ENCODE results near the gene MDM2. TPM values are rescaled to one million over a fixed set of nuclear protein-coding genes. Genes with fewer than 3 reads are reported as not detected.

Gene MDM2
- polyA plus RNA-seq, 1 of the 3 experiments (the other 2 are of a cell fraction), result 21.5 TPM

DNA sequence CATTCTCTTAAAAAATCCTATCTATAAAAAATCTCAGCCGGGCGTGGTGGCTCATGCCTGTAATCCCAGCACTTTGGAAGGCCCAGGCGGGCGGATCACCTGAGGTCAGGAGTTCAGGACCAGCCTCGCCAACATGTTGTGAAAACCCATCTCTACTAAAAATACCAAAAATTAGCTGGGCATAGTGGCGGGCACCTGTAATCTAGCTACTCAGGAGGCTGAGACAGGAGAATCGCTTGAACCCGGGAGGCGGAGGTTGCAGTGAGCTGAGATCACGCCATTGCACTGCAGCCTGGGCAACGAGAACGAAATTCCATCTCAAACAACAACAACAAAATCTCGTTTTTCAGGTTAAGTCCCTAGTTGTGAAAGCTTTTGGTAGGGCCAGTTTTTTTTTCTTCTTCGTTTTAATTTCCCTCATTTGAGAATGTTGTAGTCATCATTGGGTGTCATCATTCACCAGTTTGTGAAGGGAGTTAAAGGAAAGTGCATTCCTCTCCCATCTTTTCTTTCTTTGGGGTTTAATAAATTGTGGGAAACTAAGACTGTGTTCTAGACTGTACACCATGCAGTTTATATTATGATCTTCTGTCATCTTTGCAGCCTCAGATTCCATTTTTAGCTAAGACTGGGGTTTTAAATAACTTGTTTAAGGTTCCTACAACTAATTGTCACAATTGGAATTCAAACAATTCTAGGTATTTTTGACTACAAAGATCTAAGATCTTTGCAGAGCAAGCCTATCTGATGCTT lies 23.9 kb downstream of the MDM2 start:
- Histone ChIP-seq H3K9me3 (no peaks in the 10 kb centered on the region), H4K20me1 (ENCODE audit: insufficient read depth) (peaks cover 95% of the 10 kb centered on the region), H3K9me2 (no peaks in the 10 kb centered on the region), H3K4me3 (ENCODE audit: low read depth in 2 of 2, low read length in 1 of 2) (no peak overlapping the region), H3K9ac (no peak overlapping the region), H3K4me1 (ENCODE audit: control insufficient read depth in 1 of 2, insufficient read depth in 2 of 2, low read depth in 1 of 2, low read length in 1 of 2) (peaks cover 0 to 12% of the 10 kb centered on the region in 2 experiments; a peak in 2 of 4 replicates), H3F3A (replicated peaks; ENCODE audit: insufficient read depth) (peaks cover 68% of the 10 kb centered on the region), H2AFZ (ENCODE audit: low read depth) (no peak overlapping the region), H3K79me2 (ENCODE audit: insufficient read depth) (peaks cover 84% of the 10 kb centered on the region), H3K36me3 (replicated peaks in 1 of 2; ENCODE audit: control insufficient read depth in 1 of 2, insufficient read depth in 2 of 2, low read length in 1 of 2) (peaks cover 67 to 94% of the 10 kb centered on the region in 2 experiments), H3K4me2 (no peak overlapping the region), H3K27ac (ENCODE audit: low read depth in 2 of 2, low read length in 1 of 2) (no peak overlapping the region), H3K27me3 (ENCODE audit: insufficient read depth) (no peaks in the 10 kb centered on the region)
- no peak for DNase-seq
- 92% methylated on average over 14 of the region's 14 CpGs for WGBS (ENCODE audit: low lambda C conversion rate)
- no peak for TF ChIP-seq FOXJ3 (CRISPR knock-in tag; IDR thresholded peaks at IDR 0.05)
- TF ChIP-seq, protein P1, sequence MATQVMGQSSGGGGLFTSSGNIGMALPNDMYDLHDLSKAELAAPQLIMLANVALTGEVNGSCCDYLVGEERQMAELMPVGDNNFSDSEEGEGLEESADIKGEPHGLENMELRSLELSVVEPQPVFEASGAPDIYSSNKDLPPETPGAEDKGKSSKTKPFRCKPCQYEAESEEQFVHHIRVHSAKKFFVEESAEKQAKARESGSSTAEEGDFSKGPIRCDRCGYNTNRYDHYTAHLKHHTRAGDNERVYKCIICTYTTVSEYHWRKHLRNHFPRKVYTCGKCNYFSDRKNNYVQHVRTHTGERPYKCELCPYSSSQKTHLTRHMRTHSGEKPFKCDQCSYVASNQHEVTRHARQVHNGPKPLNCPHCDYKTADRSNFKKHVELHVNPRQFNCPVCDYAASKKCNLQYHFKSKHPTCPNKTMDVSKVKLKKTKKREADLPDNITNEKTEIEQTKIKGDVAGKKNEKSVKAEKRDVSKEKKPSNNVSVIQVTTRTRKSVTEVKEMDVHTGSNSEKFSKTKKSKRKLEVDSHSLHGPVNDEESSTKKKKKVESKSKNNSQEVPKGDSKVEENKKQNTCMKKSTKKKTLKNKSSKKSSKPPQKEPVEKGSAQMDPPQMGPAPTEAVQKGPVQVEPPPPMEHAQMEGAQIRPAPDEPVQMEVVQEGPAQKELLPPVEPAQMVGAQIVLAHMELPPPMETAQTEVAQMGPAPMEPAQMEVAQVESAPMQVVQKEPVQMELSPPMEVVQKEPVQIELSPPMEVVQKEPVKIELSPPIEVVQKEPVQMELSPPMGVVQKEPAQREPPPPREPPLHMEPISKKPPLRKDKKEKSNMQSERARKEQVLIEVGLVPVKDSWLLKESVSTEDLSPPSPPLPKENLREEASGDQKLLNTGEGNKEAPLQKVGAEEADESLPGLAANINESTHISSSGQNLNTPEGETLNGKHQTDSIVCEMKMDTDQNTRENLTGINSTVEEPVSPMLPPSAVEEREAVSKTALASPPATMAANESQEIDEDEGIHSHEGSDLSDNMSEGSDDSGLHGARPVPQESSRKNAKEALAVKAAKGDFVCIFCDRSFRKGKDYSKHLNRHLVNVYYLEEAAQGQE (IDR thresholded peaks at IDR 0.05; ENCODE audit: low read depth, low read length), result no peak
- no peak for TF ChIP-seq NRF1 (IDR thresholded peaks at IDR 0.05; ENCODE audit: low read depth, low read length)
- TF ChIP-seq MXI1 (IDR thresholded peaks at IDR 0.05; ENCODE audit: low read depth, low read length), result no peak
- TF ChIP-seq, protein P2, sequence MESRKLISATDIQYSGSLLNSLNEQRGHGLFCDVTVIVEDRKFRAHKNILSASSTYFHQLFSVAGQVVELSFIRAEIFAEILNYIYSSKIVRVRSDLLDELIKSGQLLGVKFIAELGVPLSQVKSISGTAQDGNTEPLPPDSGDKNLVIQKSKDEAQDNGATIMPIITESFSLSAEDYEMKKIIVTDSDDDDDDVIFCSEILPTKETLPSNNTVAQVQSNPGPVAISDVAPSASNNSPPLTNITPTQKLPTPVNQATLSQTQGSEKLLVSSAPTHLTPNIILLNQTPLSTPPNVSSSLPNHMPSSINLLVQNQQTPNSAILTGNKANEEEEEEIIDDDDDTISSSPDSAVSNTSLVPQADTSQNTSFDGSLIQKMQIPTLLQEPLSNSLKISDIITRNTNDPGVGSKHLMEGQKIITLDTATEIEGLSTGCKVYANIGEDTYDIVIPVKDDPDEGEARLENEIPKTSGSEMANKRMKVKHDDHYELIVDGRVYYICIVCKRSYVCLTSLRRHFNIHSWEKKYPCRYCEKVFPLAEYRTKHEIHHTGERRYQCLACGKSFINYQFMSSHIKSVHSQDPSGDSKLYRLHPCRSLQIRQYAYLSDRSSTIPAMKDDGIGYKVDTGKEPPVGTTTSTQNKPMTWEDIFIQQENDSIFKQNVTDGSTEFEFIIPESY (IDR thresholded peaks at IDR 0.05; ENCODE audit: borderline replicate concordance, low read depth), result no peak
- no peak for TF ChIP-seq RXRA (IDR thresholded peaks at IDR 0.05; ENCODE audit: borderline replicate concordance, low read depth)
- TF ChIP-seq JUND (IDR thresholded peaks at IDR 0.05), result no peak
- no peak for TF ChIP-seq TEAD4 (IDR thresholded peaks at IDR 0.05; ENCODE audit: borderline replicate concordance, insufficient read depth)
- TF ChIP-seq ELF1 (IDR thresholded peaks at IDR 0.05), result no peak
- TF ChIP-seq, protein P3, sequence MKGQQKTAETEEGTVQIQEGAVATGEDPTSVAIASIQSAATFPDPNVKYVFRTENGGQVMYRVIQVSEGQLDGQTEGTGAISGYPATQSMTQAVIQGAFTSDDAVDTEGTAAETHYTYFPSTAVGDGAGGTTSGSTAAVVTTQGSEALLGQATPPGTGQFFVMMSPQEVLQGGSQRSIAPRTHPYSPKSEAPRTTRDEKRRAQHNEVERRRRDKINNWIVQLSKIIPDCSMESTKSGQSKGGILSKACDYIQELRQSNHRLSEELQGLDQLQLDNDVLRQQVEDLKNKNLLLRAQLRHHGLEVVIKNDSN (IDR thresholded peaks at IDR 0.05; ENCODE audit: borderline replicate concordance, low read depth), result no peak
- TF ChIP-seq CHD2 (IDR thresholded peaks at IDR 0.05; ENCODE audit: low read length, partially characterized antibody), result no peak
- TF ChIP-seq YY1 (IDR thresholded peaks at IDR 0.05; ENCODE audit: low read depth), result no peak
- TF ChIP-seq SMC3 (IDR thresholded peaks at IDR 0.05; ENCODE audit: low read depth, low read length), result no peak
- TF ChIP-seq, protein P4, sequence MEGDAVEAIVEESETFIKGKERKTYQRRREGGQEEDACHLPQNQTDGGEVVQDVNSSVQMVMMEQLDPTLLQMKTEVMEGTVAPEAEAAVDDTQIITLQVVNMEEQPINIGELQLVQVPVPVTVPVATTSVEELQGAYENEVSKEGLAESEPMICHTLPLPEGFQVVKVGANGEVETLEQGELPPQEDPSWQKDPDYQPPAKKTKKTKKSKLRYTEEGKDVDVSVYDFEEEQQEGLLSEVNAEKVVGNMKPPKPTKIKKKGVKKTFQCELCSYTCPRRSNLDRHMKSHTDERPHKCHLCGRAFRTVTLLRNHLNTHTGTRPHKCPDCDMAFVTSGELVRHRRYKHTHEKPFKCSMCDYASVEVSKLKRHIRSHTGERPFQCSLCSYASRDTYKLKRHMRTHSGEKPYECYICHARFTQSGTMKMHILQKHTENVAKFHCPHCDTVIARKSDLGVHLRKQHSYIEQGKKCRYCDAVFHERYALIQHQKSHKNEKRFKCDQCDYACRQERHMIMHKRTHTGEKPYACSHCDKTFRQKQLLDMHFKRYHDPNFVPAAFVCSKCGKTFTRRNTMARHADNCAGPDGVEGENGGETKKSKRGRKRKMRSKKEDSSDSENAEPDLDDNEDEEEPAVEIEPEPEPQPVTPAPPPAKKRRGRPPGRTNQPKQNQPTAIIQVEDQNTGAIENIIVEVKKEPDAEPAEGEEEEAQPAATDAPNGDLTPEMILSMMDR (IDR thresholded peaks at IDR 0.05), result no peak
- no peak for TF ChIP-seq RAD21 (IDR thresholded peaks at IDR 0.05; ENCODE audit: low read length)
- TF ChIP-seq, protein P5, sequence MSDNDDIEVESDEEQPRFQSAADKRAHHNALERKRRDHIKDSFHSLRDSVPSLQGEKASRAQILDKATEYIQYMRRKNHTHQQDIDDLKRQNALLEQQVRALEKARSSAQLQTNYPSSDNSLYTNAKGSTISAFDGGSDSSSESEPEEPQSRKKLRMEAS (IDR thresholded peaks at IDR 0.05; ENCODE audit: low read depth), result no peak
- TF ChIP-seq, protein P6, sequence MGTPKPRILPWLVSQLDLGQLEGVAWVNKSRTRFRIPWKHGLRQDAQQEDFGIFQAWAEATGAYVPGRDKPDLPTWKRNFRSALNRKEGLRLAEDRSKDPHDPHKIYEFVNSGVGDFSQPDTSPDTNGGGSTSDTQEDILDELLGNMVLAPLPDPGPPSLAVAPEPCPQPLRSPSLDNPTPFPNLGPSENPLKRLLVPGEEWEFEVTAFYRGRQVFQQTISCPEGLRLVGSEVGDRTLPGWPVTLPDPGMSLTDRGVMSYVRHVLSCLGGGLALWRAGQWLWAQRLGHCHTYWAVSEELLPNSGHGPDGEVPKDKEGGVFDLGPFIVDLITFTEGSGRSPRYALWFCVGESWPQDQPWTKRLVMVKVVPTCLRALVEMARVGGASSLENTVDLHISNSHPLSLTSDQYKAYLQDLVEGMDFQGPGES (IDR thresholded peaks at IDR 0.05; ENCODE audit: low read depth, low read length), result no peak
- no peak for TF ChIP-seq EZH2phosphoT487 (IDR thresholded peaks at IDR 0.05; ENCODE audit: borderline replicate concordance, low read depth)
- TF ChIP-seq EP300 (IDR thresholded peaks at IDR 0.05; ENCODE audit: borderline replicate concordance in 1 of 2, low read depth in 1 of 2, low read length in 1 of 2), result no peak
- TF ChIP-seq SIN3A (IDR thresholded peaks at IDR 0.05; ENCODE audit: borderline replicate concordance, low read depth, low read length), result no peak
- CTCF ChIA-PET, result interaction anchor here (0.6 to 3.1 kb wide), 4 partner anchors 19 to 238 kb away, joined by 3 to 31 read pairs (median 5); no protein-coding TSS in a partner anchor
- POLR2A ChIA-PET, result no interaction called here

All from SK-N-SH (cell line).